Mammary epithelial cell (primary cell): Measurements from ENCODE around the gene CHKB.

ENCODE experiments used
- EZH2 ChIP-seq: IDR thresholded peaks from 2 replicates; pipeline ENCODE4 v1.6.1; 2012; ENCODE audit warnings: low read length, inconsistent platforms, borderline replicate concordance
- TF ChIP-seq, protein P1 (sequence below), 2 donors: IDR thresholded peaks in 1 of 2; conservative IDR thresholded peaks in 1 of 2; 2 replicates each; pipeline ENCODE4 v1.5.1; 2011 to 2012; ENCODE audit warnings: inconsistent platforms in 2 of 2, low read length in 2 of 2, mild to moderate bottlenecking in 2 of 2, control low read depth in 1 of 2, low read depth in 1 of 2; ENCODE audit not compliant: insufficient read depth in 1 of 2; ENCODE audit errors: extremely low read depth in 1 of 2

DNA sequence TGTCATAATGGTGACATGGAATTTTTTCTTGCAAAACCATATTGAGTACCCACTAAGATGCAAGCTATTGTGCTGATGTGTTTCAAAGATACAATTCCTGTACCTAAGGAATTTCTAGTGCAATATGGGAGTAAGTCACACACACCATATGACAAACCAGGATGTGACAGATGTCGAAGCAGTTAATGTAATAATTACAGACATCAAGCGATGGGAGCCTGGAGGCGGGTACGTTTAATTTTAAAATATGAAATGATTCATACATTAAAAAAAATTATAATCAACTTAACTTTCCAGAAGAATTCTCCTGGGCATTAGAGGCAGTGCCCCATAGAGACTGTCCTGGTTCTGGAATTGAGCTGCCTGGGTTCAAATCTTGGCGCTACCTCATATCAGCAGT lies 25.9 kb downstream of the CHKB start:
- TF ChIP-seq, protein P1, sequence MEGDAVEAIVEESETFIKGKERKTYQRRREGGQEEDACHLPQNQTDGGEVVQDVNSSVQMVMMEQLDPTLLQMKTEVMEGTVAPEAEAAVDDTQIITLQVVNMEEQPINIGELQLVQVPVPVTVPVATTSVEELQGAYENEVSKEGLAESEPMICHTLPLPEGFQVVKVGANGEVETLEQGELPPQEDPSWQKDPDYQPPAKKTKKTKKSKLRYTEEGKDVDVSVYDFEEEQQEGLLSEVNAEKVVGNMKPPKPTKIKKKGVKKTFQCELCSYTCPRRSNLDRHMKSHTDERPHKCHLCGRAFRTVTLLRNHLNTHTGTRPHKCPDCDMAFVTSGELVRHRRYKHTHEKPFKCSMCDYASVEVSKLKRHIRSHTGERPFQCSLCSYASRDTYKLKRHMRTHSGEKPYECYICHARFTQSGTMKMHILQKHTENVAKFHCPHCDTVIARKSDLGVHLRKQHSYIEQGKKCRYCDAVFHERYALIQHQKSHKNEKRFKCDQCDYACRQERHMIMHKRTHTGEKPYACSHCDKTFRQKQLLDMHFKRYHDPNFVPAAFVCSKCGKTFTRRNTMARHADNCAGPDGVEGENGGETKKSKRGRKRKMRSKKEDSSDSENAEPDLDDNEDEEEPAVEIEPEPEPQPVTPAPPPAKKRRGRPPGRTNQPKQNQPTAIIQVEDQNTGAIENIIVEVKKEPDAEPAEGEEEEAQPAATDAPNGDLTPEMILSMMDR (conservative IDR thresholded peaks at IDR 0.05 in 1 of 2, IDR thresholded peaks at IDR 0.05 in 1 of 2; ENCODE audit: extremely low read depth in 1 of 2, insufficient read depth in 1 of 2, low read depth in 1 of 2, low read length in 2 of 2) = no peak
- no peak for TF ChIP-seq EZH2
